Measurements from ENCODE around the gene KRT6C.
"Not testable (repeated sequence)": the region's sequence is repeated elsewhere in the genome, so short reads cannot be mapped to it uniquely, and the experiment has no call there.

The KRT6C gene

DNA sequence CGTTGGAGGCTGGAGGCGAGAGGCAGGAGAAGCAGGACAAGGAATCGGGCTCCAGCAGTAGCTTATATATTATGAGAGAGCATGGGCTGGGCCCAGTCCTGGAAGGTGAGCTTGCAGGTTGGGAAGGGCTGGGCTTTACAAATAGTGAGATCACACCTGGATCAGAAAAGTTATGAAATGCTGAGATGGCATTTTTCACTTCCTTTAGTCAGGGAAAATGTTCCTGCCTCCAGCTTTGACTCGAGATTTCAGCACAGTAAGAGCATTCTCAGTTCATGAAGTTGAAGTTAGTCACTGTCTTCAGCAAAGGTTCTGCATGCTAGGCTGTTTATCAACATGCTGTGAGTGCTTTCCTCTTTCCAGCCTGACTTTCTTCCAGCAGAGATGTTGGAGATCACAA is at the start of gene KRT6C:
TSS of gene KRT6C (minus strand) at position 38 of the 400 bp plus-strand sequence. CDS start 68 bp downstream, outside the sequence.
- no peak for DNase-seq

DNA sequence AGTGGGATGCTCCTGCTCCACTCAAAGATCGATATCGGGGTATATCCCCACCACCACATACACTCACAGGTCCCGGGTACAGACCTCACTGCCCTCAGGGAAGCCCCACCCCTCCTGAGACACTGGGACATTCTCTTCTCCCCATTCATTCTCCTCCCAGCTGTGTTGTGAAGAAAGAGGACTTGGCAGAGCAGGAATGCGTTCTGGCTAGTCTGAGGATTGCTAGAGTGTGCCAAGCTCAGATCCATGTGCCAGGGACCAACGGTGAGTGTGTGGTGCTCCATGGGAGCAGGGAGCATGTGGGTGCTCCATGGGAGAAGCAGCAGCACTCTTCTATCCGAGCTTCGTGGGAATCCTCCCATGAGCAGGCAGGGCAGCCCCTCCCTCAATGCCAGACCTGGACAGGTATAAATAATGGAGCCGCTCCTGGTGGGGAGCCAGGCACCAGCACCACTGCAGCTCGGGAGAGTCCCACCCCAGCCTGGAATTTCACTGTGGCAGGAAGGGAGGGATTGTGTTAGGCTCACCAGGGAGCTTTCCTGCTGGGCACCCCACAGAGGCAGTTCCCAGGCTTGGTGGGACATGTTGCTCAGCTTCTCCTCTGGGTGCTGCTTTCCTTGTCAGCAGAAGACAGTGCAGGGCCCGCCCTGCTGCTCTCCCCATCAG is 48.9 kb upstream of the KRT6C start:
- no peak for DNase-seq

DNA sequence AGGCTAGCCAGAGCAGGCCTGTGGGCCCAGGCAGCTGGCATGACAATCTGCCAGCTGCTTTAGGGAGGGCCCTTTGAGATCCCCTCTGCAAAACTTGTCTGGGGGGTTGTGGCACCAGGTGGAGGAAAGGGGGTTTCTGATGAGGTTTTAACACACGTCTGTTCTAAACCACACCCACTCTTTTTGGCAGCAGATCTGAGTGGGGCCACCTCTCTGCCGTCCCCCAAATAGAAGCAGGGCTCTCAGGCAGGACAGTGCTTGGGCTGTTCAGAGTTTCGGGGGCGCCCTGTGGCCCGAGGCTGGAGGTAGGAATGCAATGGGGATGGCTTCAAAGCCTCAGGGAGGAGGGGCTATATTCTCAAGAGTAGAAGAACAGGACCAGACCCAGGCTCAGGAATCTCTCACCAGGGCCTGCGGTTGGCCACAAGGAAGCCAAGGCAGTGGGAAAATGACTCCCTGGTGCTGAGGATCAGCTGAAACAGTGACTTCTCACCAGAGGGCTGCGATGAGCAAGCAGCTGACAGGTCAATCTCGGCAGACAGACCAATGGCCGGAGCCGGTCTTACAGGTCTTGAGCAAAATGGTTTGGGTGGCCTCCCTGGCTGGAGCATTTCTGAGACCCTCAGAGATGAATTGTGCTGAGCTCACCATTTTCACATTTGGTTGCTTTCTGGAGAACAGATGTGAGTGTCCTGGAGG is 48.1 kb upstream of the KRT6C start:
- DNase-seq: no peak

DNA sequence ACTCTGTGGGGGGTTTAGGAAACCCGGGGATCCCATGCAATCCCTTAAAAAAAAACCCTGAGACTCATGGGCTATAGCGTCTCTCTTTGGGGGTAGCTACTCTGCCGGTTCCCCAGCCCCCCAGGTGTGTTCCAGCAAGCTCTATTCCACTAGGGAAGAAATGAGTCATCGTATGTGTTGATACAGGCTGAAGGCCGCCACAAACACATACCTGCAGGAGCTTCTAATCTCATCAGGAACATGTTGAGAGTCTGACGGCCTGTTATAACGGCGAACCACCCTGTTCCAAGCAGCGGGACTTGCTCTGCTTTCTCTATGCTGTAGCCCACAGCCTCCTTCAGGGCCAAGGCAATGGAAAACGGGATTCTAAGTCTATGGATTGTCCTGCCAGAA is 47.6 kb upstream of the KRT6C start:
- DNase-seq: no peak

DNA sequence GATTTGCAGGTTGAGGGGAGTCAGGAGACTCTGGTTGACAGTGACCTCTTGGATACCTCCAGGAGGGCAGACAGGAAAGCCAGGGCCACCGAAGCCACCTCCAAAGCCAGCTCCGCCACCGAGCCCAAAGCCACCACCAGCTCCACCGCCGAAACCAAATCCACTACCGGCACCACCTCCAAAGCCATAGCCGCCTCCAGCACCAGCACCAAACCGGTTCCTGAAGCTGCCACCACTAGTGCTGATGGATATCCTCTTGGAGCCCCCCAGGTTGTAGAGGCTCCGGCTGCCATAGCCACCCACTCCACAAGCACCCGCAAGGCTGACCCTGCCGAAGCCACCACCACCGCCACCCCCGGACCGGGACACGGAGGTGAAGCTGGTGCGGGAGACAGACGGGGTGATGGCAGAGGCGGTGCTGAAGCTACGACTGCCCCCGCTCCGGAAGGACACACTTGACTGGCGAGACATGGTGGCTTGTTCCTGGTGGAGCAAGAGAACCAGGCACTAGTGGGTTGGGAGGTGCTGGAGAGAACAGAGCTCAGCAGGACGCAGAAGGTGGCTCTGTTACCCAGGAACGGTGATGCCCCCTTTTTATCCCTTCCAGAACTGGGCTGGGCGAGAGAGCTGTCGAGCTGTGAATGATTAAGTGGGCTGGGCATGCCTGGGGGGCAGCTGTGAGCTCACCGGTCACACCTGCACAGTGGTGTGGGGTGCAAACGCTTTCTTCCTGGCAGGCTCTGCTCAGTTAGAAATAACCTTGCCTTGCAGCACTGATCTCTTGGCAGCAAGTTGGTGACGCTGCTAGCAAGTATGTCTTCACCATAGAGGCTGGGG is 46.4 kb upstream of the KRT6C start, which contains the start of gene KRT5:
TSS of gene KRT5 (minus strand) at position 569 of the 837 bp plus-strand sequence. CDS start at position 471, 98 bp downstream.
- no peak for DNase-seq

DNA sequence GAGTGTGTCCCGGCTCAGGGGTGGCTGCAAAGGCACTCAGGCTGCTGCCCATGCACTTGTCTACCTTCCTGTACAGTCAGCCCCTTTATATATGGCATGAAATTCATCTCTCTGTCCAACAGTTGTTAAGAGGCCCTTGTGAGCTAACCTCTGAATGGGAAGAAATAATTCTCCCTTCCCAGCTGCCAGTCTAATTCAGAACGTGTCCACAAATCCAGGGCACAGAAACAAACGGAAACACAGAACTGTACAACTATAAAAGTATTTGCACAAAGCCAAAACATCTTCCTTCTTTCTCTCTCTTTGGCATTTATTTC is 45.7 kb upstream of the KRT6C start:
- no peak for DNase-seq

DNA sequence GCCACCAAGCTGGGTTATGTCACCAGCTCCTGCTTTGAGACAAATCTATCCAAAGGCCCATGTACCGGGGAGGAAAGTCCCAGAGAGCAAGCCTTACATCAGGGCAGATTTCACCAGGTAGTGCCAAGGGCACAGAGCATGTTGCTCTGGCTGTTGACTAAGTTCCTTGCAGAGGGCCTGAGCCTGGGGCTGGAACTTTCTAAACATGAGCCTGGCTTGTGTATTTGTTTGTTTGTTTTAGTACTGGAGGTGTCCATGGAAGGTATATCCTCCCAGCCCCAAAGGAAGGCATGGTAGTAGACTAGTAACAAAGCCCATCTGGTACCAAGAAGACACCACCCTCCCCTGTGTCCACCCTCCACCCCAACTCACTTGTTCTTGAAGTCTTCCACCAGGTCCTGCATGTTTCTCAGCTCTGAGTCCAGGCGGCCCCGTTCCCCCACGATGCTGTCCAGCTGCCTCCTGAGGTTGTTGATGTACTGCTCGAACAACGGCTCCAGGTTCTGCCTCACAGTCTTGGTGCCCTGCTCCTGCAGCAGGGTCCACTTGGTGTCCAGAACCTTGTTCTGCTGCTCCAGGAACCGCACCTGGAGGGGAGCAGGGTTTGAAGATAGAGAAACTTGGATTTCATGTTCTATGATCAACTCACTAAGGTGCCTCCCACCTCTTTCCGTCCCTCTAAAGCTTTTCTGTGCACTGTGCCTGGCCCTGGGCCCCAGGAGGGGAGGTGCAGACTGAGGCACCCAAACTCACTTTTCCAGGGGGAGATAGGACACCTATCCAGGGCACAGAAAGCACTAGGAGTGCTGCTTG is 45.2 kb upstream of the KRT6C start:
- DNase-seq: no peak

DNA sequence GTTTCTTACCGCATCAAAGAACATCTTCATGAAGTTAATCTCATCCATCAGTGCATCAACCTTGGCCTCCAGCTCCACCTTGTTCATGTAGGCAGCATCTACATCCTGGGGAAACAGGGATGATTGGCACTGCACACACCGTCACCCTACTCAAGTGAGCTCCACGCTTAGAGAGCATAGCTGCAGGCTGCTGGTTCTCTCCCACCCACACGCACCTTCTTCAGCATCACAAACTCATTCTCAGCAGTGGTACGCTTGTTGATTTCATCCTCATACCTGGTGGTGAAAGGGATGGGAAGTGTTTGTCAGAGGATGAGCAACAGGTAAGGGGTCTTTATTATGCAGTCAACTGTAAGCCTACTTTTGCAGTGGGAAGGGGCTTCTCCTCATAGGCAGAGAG is 44.3 kb upstream of the KRT6C start:
- no peak for DNase-seq

DNA sequence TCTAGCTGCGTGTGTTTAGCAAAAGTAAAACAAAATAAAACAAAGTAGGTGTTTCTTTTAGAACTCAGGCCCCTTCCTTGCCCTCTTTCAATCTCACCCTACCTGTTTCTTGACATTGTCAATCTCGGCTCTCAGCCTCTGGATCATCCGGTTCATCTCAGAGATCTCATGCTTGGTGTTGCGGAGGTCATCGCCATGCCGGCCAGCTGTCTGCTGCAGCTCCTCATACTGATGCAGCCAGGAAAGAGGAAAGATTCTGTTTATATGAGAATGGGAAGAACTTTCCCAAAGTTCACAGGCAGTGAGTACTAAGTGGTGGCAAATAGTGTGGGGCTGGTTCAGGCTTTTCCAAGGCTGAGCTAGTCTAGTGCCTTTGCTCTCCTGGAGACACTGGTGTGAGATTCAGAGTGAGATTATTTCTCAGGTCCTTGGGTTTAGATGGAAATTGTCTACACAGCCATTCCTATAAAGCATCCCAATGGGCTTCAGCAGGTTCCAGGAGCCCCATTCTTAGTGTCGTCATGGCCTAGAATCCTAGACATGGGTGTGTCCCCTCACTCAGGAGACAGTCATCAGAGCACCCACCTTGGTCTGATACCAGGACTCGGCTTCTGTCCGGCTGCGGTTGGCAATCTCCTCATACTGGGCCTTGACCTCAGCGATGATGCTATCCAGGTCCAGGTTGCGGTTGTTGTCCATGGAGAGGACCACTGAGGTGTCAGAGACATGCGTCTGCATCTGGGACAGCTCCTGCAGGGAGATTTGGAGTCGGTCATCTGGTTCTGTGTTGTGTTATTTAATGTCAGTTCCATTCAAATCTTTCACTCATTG is 43.6 kb upstream of the KRT6C start:
- no peak for DNase-seq

DNA sequence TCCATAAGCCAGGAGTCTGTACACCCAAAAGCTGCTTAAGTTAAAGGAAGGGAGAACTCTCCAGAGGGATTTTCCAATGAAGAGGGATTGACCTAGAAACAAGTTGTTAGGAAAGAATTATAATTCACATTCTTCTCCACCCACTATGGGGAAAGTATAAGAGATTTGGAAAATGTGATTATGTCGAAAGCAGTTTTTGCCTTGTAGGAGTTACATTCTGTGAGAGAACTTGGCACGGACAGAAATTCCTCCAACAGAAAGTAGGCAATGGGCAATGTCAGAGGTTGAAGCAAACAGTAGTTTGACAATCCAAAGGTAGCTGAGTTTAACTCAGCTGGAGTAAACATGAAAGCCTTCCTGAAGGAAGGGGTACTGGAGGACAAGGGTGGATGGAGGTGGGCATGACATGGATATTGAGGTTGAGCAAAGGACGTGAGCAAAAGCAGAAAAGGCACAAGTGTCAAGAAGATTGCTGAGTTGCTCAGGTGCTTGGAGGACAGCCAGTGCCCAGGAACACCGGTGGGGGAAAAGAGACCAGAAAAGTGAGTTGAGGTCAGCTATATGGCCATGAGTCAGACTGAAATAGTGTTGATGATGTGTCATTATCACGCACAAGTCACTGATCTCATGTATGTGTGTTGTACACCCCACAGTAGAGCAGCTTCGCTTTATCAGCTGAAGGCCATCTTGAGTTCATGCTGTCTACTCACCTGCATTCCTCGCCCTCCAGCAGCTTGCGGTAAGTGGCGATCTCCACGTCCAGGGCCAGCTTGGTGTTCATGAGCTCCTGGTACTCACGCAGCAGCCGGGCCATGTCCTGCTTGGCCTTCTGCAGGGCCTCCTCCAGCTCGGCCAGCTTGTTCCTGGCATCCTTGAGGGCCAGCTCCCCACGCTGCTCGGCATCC is 42.6 kb upstream of the KRT6C start:
- no peak for DNase-seq

DNA sequence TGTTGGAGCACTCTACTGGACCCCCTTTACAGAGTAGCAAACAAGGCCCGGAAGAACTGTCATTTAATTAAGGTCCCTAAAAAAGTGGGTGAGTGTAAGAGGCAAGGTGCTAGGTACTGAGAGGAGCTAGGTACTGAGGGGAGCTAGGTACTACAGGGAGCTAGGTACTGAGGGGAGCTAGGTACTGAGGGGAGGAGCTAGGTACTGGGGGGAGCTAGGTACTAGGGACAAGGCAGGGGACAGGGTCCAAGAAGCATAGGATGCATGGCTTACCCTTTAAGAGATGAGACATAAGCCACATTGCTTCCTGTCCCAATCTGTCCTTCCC is 41.7 kb upstream of the KRT6C start:
- no peak for DNase-seq

DNA sequence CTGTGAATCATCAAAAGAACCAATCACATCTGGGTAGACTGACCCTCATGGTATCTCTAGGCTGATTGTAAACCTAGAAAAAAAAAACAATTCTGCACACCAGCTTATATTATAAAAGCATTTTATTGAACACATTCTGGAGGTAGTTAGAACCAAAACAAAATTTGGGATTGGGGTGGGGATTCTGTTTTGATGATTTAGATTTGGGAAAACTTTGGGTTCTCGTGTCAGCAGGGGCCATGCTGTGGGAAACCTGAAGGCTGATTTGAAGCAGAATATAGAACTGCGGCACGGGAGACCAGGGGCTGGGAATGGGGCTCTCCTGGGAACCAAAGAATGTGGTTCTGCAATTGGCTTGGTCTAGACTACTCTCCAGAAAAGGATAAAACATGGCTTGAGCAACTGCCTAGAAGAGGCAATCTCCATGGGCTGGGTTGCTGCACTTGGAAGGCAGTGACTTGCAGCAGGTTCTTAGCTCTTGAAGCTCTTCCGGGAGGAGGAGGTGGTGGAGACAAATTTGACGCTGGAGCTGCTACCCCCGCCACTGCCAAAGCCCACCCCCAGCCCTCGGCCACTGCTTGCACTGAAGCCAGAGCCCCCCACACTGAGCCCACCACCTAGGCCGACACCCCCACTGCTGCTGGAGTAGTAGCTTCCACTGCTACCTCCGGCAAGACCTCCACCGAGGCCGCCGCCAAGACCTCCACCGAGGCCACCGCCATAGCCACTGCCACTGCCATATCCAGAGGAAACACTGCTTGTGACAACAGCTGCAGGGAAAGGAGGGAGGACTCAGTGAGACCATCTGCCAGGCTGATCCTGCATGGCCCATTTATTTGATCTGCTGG is 41.1 kb upstream of the KRT6C start:
- no peak for DNase-seq

DNA sequence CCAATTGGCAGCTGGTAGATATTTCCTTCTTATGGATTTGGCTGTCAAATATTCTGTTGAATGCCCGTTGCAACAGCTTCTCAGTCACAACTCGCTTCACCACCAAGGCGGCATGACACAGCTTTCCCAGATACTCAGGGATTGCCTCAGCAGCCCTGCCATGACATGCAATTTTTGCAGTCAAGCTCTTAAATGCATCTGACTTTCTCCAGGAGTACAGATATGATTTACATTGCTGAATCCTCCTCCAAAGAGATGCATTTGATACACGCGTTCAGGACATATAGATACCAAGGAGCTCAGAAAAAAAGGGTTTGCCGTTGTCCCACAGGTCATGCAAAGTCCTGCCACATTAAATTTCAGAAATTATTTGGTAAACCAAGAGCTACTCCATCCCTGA is 40.1 kb upstream of the KRT6C start:
- DNase-seq: no peak

DNA sequence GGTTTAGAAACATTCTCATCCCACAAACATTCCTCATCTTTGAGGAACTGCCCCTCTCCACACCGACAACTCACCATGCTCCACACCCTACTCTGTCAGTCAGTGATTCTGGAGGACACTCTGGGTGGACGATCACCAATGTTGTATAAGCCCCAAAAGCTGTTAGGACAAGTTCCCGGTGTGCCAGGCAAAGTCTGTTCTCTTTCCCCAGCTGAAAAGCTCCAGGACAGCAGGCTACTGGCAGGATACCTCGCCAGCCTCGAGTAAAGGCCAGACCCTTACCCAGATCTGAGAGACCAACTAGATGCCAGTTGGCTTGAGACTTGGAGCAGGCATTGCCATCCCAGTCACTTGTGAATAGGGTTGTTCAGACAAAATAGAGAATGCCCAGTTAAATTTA is 34.6 kb upstream of the KRT6C start:
- DNase-seq: no peak

DNA sequence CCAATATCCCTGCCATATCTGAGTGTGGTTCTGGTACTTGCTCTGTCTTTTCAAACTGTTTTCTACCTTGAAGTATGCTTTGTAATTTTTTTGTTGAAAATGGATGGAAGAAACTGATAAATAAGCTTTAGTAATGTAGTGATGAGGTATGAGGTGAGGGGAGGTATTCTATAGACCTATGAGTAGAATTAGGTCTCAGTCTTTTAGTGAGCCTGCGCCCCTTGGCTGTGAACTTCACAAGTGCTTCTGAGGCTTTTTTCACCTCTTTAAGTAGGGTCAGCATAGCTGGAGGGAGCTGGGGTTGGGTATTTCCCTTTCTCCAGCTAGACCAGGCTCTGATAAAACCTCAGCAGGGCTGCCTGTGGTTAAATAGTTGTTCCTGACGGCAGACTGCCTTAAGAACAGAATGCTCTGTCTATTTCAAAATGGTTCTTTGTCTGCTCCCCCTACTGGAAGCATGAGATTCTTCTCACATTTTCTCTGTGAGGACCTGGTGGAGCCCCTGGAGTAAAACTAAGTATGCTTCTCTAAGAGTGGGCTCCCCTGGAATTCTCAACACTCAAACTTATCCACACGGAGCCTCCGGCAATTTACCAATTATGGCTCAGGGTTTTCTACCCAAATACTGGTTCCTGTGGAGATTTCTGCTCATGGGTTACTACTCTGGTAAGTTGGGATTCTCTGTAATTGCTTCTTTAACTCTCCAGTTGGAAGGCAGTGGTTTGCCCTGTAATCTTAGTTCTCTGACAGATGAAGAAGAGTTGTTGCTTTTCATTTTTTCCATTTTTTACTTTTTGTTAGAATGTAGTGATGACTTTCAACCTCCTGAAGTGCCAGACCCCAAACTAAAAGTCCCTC is 33.5 kb upstream of the KRT6C start:
- no peak for DNase-seq

DNA sequence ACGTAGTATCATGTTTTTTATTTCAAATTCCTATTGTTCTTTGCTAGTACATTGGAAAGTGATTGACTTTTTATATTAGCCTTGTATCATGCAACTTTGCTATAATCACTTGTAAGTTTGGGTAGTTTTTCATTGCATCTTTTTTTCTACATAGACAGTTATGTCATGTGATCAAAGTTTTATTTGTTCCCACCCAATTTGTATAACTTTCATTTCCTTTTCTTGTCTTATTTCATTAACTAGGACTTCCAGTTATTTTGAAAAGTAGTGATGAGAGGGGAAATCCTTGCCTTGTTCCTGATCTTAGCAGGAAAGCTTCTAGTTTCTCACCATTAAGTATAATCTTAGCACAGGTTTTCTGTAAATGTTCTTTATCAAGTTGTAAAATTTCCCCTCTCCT is 29.3 kb upstream of the KRT6C start:
- DNase-seq: no peak

DNA sequence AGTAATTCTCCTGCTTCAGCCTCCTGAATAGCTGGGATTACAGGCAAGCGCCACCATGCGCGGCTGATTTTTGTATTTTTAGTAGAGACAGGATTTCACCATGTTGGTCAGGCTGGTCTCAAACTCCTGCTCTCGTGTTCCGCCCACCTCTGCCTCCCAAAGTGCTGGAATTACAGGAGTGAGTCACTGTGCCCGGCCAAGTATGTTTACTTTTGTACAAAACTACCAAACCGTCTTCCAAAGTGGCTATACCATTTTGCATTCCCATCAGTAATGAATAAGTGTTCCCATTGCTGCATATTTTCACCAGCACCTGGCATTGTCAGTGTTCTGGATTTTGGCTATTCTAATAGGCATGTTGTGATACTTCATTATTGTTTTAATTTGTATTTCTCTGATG is 27.9 kb upstream of the KRT6C start:
- no peak for DNase-seq

DNA sequence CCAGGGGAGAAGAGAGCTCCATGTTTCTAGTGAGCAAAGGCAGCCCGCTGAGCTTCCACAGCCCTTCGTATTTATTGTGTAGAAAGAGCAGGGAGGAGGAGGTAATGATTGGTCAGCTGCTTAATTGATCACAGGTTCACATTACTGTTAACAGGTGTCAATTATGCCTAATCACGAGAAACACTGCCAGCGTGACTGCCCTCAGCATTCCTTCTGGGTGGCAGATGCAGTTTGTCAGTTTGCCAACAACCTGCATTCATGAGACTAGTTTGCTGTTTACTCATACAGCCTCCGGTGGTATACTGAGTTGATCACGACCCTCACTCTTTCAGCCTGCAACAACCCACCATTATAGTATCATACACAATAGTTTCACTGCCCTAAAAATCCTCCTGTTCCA is 27.0 kb upstream of the KRT6C start:
- DNase-seq: not testable (repeated sequence)
